ENCODE measurements around the gene SFXN5.

SFXN5 gene

DNA sequence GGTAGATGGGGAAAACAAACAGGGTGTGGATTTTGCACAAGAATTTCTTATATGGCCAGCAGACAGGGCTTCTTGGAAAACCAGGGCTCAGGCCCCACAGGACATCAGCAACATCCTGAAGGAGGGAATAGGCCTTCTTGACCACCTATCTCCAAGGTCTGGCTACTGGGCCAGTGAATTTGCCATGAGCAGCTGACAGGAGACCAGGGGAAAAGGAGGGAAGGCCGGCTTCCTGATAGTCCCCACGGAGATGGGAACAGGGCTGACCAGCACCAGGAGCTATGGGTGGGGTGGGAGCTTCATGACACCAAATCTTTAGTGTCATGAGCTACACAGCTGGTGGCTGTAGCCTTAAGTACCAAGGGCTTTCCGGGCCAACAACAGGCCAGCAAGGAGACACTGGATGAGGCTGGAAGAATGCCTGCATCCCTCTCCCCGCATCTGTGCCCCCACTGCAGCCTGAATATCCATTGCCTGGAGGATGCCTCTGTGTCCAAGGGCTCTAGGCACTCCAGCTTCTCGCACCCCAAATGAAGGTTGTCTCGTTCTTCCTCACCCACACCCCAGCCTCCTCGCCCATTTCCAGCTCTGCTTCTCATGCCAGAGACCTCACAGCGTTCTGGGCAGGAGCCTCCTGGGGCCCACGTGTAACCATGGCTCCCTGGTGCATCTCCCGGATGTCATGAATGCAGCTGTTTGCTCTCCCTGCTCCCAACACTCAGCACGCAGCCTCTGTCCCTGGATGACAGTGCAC lies 79.4 kb downstream of the SFXN5 start:
- no peak for DNase-seq

GRCh38 chr2:72991439-72991725 lies 80.1 kb downstream of the SFXN5 start:
- DNase-seq, result no peak

- DNase-seq, result no peak
Measured at GRCh38 chr2:72990695-72991438, 80.6 kb downstream of the SFXN5 start.

DNA sequence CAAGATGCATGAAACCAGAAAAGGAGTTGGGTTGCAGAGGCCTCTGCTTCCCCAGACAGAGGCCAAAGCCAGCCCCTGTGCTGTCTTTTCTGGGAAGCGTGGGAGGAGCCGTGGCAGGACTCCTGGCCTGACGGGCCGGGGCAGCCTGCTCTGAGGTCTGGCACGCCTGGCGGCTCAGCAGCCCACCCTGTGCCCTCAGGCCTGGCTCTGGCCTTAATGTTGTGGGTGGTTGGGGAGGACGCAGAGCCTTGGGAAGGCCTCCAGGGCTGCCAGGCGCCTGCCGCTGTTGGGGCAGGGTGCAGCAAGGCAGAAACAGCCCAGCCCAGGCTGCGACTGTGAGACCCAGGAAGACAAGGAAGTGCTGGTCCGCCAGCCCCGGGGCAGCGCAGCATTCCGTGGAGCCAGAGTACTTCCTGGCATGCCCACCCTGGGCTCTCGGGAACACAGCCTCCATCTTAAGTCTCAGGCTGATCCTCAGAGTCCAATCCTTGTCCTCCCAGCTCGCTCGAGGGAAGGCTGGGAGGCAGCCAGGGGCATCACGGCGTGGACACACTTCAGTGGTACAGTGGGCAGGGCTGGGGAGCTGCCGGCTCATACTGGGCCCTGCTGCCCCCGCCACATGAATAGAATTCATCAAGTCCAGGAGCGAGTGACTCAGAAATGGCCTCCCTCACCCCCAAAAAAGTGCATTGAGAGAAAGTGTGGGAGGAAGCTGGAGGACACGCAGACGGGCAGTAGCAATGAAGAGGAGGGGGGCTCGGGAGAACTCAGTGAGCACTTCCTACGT lies 81.5 kb downstream of the SFXN5 start:
- no peak for DNase-seq

DNA sequence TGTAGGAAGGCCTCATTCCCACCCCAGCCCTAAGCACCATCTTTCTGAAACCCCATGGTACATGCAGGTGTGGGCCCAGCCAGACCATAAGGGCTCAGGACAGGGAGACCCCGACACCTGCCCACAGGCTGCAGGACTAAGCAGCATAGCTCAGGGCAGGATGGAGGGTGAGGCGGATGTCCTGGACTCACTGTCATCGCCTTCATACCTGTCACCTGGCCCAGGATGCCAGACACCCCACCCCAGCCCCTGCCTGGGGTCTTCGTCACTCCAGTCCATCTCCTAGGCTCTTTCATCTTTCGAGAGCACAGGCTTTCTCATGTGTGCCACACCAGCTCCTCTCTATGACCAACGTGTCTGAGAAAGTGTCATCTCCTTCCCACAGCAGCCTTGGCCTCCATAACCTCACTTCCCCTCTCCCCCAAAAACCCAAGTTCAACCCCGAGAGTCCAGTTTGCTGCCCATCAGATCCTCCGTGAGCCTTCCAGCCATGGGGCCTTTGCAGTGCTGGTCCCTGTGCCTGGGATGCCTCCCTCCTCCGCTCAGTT lies 82.7 kb downstream of the SFXN5 start:
- DNase-seq, result no peak

DNA sequence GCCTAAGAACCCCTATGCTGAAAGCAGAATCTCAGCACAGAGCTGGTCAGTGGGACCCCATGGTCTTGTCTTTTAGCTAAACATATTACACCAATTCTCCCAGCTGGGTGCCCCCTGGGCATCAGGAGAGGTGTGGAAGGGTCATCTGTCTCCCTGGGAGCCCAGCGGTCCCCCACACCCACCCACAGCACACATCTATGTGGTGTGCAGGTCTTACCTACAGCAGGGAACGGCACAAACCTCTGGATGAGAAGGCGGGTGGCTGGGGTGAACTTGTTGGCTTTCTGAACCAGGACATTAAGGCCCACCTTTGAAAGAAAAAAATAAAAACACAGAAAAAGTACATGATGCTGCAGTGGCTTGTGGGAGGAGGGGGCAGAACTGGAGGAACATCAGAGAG lies 83.5 kb downstream of the SFXN5 start:
- no peak for DNase-seq

DNA sequence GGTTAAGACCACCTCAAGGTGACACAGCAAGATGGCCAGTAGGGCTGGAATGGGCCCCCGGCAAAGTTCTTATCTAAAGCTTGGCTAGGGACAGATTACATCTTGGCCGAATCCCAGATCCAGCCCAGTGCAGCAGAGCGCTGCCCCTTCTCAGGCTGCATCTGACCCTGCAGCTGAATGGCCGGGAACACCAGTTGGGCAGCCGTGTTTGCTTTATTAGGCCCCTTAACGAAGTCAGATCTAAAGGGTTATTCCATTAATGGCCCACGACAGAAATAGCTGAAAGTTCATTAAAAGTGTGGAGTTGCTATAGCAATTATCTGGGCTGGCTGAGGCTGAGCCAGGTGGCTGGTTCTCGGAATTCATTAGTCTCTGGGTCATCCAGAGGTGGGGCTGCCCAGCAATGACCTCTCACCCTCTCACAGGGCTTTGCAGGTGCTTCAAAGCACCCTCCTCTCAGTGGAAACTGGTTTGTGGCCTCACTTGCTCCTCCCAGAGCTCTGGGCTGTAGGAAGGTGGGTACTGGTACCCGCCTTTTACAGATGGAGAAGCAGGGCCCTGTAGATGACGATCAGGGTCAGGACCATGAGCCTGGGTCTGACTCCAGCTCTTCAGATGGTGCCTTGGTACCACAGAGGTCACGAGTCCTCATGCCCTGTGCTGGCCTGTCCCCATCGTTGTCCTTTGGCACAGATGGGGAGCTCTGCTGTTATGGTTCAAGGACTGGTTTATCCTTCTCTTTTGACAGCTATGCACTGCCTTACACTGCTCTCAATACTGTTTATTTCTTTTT lies 85.4 kb downstream of the SFXN5 start:
- DNase-seq, result no peak

DNA sequence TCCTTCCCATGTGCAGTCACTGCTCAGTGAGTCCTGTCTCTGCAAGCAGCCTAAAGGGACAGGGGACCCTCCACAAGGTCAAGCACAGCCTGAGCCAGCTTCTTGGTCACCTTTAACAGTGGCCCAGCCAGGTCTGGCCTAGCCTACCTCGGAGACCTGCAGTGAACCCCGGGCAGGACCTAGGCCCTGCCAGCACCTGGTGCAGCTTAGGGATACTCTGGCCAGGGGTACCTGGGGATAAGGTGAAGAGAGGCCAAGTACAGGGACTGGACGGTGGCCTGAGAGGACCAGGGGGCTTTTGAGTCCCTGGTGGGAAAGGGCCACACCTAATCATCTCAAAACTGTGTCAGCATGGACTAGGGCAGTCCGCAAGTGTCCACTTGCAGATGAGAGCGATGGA lies 86.4 kb downstream of the SFXN5 start:
- no peak for DNase-seq

DNA sequence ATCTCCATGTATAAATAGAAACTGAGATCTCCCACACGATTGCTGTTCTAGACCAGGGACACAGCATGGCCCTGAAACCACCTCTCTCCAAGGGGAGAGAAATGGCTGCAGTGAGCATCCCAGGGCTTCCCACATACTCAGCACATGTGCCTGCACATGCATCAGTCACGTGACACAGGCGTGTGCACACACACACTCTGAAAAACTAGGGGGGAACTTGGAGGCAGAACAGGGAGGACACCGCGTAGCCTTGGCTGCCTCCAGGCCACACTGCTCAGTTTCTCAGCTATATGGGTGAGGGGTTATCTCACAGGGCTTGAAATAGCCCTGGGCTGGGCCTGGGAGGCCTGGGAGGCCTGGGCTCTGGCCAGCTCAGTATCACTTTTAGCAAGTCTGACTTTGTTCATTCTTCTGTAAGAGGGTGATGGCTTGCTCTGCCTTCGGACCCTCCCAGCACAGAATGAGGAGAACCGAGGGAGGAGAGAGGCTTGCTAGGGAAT lies 87.3 kb downstream of the SFXN5 start:
- no peak for DNase-seq

DNA sequence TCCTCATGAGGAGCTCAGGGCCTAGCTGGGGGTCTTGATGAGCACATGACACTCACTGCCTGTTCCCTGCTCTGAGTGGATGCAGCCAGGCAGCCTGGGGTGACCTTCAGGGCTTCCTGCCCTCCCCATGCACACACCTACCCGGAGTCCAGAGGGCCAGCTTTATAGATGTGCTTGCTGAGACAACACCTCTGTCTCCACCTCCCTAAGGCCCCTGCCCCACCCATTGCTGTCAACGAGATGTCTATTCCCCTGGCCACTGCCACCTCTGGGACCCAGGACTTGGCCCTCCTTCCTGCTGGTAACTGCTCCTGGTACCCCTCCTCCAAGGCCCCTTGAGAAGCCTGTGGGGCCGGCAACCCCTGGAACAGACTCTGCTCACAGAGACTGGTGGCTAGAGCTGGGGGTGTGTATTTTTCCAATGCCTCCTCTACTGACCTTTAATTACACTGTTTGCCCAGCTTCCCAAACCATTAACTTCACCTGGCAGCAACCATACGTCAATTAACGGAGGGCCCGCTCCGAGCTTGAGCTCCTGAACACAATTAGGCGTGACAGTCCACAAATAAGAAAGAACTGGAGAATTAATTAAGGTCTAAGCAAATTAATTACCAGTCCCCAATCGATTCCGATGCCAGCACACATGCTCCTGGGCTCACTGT lies 87.9 kb downstream of the SFXN5 start:
- DNase-seq, result no peak

GRCh38 chr2:72982781-72983499 lies 88.6 kb downstream of the SFXN5 start:
- no peak for DNase-seq

- no peak for DNase-seq
Measured at GRCh38 chr2:72982219-72982618, 89.3 kb downstream of the SFXN5 start.

DNA sequence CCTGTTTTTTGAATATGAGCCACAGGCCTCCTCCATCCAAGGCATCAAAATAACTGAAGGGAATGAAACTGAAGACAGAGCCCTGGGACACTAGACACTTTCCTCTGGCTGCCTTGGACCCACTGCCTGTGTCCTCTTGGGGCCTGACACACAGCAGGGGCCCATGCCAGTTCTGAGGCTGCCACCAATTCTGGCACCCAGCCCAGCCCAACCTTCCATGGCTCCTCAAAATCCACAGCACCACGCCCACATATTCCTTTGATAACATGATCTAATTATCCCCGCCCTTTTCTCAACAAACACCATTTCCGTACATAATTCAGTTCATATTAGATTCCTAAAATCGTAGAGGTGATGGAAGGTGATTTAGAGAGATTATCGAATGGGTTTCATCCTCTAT lies 90.0 kb downstream of the SFXN5 start:
- no peak for DNase-seq

DNA sequence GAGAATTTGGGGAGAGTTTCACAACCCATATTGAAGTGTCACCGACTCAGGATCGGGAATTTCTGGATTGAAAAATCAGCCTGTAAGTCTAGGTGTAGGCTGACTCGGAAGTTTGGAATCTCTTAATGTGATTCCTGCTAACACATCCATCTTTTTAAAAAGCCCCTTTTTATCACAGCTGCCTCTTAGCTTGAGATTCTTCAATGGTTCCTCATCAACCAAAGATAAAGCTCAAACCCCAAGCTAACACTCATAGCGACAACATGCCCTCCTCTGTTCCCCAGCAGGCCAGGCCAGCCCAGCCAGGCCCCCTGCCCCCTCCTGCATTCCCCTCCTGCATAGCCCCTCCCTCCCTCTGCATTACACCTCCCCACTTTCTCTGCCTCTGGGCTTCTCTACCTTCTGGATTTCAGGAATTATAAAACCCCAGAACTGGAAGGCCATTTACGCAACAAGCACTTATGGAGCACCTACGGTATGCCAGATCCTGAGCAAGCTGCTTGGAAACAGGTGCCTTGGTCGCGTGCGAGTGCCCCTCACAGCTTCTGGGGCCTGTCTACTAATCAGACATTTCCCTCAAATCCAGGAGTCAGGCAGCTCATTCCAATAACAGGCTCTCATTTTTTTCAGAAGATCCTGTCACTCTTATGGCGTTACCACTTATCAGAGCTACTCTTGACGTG lies 90.8 kb downstream of the SFXN5 start:
- no peak for DNase-seq

DNA sequence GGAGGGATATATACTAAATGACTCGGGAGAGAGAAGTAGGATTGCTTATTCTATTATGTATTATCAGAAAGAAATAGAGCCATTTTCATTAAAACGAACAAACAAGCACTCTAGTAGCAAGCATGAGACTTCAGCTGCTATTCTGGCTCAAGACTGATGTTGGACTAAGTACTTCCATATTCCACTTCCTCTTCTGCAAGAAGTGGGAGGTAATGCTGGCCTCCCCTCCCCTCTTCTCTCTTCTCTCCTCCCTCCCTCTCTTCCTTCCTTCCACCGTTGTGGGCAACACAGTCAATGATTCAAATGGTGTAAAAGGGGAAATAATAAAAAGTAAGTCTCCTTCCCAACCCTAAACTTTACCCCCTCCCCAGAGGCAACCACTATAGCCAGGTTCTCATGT lies 91.6 kb downstream of the SFXN5 start:
- DNase-seq, result no peak

- no peak for DNase-seq
Measured at GRCh38 chr2:72975017-72975416, 96.5 kb downstream of the SFXN5 start.

GRCh38 chr2:72974436-72974754 lies 97.1 kb downstream of the SFXN5 start:
- no peak for DNase-seq

GRCh38 chr2:72973566-72974435 lies 97.7 kb downstream of the SFXN5 start:
- DNase-seq, result peak; percentile 54

DNA sequence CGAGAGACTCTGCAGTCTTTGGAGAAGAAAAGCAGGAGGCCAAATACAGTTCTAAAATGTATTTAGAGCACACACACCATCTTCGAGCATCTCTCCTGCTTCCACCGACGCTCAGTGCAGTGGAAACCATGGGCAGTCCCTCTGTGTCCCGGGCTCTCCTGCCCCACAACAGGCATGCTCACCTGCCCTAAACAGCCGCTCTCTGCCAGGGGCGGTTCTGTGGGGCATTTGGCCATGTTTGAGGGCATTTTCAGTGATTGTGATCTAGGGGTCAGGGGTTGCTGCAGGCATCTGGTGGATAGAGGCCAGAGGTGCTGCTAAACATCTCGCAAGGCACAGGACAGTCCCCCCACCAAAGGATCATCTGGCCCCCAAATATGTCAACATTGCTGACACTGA lies 98.4 kb downstream of the SFXN5 start:
- DNase-seq, result no peak

All from stimulated activated CD8-positive, alpha-beta memory T cell treated with anti-CD3 and anti-CD28 coated beads, Interleukin-4, amount 100 ng/mL, for 48 hours (primary cell).